HL-60 (cell line): ENCODE data around the gene ADIG.

Experiments used
- CTCF ChIP-seq: IDR thresholded peaks from one replicate; pipeline ENCODE4 v1.5.1; 2011; ENCODE audit warnings: low read length, control low read depth, inconsistent platforms; ENCODE audit not compliant: insufficient read depth
- POLR2AphosphoS5 ChIP-seq: IDR thresholded peaks from 2 replicates; pipeline ENCODE4 v1.6.1; 2012; ENCODE audit warnings: low read depth
- SPI1 ChIP-seq: IDR thresholded peaks from 2 replicates; pipeline ENCODE4 v1.6.1; 2012; ENCODE audit warnings: low read depth, mild to moderate bottlenecking, borderline replicate concordance
- TF ChIP-seq, protein P1 (sequence below): IDR thresholded peaks from 2 replicates; pipeline ENCODE4 v1.6.1; 2012; ENCODE audit warnings: low read depth; ENCODE audit not compliant: insufficient replicate concordance

DNA sequence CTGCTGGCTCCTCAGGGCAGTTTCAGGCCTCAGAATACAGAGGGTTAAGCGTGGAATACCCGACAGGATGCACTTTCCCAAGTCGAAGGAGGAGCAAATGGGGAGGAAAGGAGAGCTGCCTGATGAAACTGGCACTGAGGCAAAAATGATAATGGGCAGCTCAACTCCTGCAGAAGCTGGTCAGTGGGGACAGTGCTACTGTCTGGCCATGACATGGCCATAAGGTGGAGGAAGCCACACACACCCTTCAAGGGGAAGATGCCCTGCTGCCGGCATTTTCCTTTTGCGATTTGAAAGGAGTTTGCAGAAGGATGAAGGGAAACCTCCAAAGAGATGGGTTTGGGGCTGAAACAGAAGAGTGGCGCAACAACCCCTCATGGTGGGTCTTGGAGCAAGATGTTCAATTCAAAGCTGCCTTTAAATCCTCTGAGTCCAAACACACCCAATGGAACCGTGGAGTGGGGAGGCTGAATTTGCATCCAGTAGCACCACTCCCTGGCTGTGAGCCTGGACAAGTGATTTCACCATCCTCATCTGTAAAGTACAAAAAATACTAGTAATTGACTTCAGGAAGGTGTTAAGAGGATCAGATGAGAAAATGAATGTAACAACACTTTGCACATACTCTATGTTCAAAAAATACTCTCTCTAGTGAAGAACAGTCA lies 3.2 kb downstream of the ADIG start:
- TF ChIP-seq CTCF (no peak), POLR2AphosphoS5 (no peak), SPI1 (no peak)
- TF ChIP-seq, protein P1, sequence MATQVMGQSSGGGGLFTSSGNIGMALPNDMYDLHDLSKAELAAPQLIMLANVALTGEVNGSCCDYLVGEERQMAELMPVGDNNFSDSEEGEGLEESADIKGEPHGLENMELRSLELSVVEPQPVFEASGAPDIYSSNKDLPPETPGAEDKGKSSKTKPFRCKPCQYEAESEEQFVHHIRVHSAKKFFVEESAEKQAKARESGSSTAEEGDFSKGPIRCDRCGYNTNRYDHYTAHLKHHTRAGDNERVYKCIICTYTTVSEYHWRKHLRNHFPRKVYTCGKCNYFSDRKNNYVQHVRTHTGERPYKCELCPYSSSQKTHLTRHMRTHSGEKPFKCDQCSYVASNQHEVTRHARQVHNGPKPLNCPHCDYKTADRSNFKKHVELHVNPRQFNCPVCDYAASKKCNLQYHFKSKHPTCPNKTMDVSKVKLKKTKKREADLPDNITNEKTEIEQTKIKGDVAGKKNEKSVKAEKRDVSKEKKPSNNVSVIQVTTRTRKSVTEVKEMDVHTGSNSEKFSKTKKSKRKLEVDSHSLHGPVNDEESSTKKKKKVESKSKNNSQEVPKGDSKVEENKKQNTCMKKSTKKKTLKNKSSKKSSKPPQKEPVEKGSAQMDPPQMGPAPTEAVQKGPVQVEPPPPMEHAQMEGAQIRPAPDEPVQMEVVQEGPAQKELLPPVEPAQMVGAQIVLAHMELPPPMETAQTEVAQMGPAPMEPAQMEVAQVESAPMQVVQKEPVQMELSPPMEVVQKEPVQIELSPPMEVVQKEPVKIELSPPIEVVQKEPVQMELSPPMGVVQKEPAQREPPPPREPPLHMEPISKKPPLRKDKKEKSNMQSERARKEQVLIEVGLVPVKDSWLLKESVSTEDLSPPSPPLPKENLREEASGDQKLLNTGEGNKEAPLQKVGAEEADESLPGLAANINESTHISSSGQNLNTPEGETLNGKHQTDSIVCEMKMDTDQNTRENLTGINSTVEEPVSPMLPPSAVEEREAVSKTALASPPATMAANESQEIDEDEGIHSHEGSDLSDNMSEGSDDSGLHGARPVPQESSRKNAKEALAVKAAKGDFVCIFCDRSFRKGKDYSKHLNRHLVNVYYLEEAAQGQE, result no peak
